Skin epidermis (tissue), 12 donors: ENCODE measurements around the gene KCNC3.
"Not testable (repeated sequence)": the region's sequence is repeated elsewhere in the genome, so short reads cannot be mapped to it uniquely, and the experiment has no call there.

Experiments
- H3K27ac ChIP-seq, 21 experiments: fragments of 200-600 bp; sonication (generic) in 11 of 21; one replicate each; pipeline ENCODE4 v1.5.0; 2020; ENCODE audit warnings: mild to moderate bottlenecking in 3 of 21, inconsistent platforms in 2 of 21, moderate library complexity in 2 of 21
- H3K4me3 ChIP-seq, 7 experiments: fragments of 200-600 bp; sonication (generic) in 2 of 7; one replicate each; pipeline ENCODE4 v1.5.0; 2020; ENCODE audit warnings: inconsistent platforms in 2 of 7, mild to moderate bottlenecking in 2 of 7, moderate library complexity in 1 of 7

KCNC3 gene

GRCh38 chr19:50357178-50358100 is 28.3 kb upstream of the KCNC3 start:
- Histone ChIP-seq H3K4me3 (peak overlapping the region; percentile 25 to 48 (median 36)), H3K27ac (peak overlapping the region in 19 of 21 experiments; percentile 14 to 91 (median 70))

DNA sequence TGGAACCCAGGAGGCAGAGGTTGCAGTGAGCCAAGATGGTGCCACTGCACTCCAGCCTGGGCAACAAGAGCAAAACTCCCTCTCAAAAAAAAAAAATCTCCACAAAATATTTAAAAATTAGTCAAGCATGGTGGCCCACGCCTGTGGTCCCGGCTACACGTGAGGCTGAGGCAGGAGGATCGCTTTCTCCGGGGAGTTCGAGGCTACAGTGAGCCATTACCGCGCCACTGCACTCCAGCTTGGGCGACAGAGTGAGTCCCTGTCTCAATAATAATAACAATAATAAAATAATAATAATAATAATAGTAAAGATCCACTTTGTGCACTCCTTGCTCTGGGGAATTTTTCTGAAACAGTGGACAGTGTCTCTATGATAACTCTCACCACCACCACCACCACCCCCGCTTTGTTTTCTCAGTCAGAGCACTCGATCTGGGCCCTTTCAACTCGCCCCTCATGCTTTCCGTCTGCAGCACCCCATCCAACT is 27.6 kb upstream of the KCNC3 start:
- H3K4me3 ChIP-seq, result peak overlapping the region in 3 of 7 experiments; percentile 33 to 47 (median 36)
- H3K27ac ChIP-seq, result peak overlapping the region in 3 of 21 experiments; percentile 68 to 91 (median 74)

DNA sequence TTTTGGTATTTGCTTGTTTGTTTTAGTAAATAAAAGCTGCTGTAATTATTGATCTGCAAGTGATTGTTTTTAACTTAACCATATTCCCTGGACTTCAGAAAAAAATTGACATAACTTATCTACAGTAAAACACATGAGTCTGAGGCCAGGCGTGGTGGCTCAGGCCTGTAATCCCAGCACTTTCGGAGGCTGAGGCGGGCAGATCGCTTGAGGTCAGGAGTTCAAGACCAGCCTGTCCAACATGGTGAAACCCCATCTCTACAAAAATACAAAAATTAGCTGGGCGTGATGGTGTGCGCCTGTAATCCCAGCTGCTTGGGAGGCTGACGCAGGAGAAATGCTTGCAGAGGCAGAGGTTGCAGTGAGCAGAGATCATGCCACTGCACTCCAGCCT is 24.3 kb upstream of the KCNC3 start:
- H3K27ac ChIP-seq, H3K4me3 ChIP-seq: not testable (repeated sequence)

GRCh38 chr19:50352242-50352641 is 23.1 kb upstream of the KCNC3 start:
- H3K4me3 ChIP-seq, result no peak overlapping the region
- H3K27ac ChIP-seq, result peak overlapping the region in 2 of 21 experiments; percentile 7 to 35

GRCh38 chr19:50349277-50350057 is 20.3 kb upstream of the KCNC3 start:
- H3K4me3 ChIP-seq, result no peak overlapping the region
- H3K27ac ChIP-seq, result peak overlapping the region in 7 of 21 experiments; percentile 4 to 68 (median 35)

GRCh38 chr19:50347089-50347581 is 18.0 kb upstream of the KCNC3 start:
- not testable (repeated sequence) for H3K4me3 ChIP-seq
- peak overlapping the region in 2 of 21 experiments; percentile 59 to 67 for H3K27ac ChIP-seq

DNA sequence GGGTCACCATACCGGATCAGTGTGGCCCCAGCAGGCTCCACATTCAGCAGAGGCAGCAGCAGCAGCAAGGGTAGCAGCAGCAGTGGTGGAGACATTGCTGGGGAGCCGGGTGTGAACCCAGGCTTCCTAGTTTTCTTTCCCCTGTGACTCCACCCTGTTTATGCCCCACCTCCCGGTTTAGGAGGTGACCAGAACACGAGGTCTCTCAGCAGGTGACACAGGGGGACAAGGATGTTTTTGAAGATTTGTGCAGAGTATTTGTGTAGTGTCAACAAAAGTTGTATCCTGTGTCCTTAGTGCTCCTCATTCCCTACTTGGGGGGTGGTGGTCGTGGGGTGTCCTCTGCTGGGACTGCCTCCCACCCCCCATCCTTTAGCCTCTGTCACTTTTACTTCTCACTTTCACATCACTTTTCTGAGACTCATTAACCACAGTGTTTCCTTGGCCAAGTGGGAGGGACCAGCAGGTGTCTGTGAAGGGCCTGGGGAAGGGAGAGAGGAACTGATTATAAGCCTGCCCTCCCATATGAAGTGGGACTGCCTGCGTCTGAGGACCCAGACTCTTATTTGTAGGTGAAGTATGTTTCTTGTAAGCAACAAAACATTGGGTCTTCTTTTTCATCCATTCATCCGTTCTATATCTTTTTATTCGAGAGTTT is 15.6 kb upstream of the KCNC3 start:
- Histone ChIP-seq H3K4me3 (peak overlapping the region in 2 of 7 experiments; percentile 4 to 10), H3K27ac (peak overlapping the region in 4 of 21 experiments; percentile 62 to 74 (median 70))

- peak overlapping the region in 3 of 21 experiments; percentile 1 to 21 (median 14) for H3K27ac ChIP-seq
Measured at GRCh38 chr19:50341091-50341564, 12.0 kb upstream of the KCNC3 start.

DNA sequence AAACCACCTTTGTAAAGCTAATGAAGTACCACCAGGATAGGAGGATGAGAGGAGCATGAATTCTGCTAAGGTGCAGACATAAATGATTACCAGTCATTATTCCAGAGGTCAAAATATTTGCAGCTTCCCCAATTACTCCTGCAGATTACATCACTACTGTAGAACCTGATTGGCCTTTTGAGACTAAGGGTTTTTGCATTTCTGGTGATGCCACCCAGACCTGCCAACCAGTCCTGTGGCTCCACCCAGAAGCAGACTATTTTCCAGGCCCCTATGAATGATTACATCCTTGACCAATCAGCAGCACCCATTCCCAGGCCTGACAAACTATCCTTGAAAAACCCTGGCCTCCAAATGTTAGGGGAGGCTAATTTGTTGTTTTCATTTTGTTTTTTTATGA is 11.2 kb upstream of the KCNC3 start:
- peak overlapping the region in 1 of 21 experiments; percentile 3 for H3K27ac ChIP-seq
- no peak overlapping the region for H3K4me3 ChIP-seq

More at GRCh38 chr19:50341091-50341564, 12.0 kb upstream of the KCNC3 start:
- no peak overlapping the region for H3K4me3 ChIP-seq

- not testable (repeated sequence) for H3K27ac ChIP-seq, H3K4me3 ChIP-seq
Measured at GRCh38 chr19:50337031-50337430, 7.9 kb upstream of the KCNC3 start.

GRCh38 chr19:50334741-50335421 is 5.7 kb upstream of the KCNC3 start:
- H3K27ac ChIP-seq, result no peak overlapping the region
- no peak overlapping the region for H3K4me3 ChIP-seq

DNA sequence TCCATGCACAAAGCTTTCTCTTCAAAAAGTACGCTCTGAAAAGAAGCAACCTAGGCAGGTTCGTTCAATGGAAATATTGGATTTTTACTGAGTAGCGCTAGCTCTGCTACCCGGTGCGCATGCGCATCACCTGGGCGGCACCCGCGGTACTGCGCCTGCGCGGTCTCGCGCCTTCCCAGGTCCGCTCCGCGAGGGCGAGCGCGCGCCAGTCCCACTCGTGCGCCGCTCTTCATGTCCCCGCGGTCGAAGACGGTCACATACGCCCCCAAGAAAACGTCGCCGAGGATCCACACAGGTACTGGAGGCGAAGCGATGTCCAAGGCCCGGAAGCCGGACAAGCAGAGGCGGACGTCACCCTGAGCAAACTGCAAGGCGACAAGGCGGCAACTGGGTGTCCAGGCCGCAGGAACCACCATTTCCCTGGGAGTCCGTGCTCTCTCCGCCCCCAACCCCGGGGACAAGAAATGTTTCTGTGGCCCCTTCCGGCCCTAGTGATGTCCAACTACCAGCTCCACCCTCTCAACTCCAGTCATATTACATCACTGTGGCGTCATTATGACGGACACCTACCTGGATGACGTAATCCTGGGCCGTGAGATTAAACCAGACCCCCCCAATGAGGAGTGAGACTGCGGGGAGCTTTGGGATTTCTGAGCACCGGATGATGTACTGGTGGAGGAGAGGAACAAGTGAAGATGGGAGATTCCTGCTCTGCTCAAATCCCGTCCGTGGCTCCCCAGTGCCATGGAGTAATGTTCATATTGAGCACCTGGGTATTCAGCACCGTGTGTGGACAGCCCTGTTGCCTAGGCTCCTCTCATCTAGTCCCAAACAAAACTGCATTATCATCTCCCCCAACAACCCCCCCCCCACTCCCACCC is 4.8 kb upstream of the KCNC3 start:
- H3K4me3 ChIP-seq, result peak overlapping the region; percentile 17 to 47 (median 30)
- H3K27ac ChIP-seq, result peak overlapping the region in 18 of 21 experiments; percentile 1 to 84 (median 64)

DNA sequence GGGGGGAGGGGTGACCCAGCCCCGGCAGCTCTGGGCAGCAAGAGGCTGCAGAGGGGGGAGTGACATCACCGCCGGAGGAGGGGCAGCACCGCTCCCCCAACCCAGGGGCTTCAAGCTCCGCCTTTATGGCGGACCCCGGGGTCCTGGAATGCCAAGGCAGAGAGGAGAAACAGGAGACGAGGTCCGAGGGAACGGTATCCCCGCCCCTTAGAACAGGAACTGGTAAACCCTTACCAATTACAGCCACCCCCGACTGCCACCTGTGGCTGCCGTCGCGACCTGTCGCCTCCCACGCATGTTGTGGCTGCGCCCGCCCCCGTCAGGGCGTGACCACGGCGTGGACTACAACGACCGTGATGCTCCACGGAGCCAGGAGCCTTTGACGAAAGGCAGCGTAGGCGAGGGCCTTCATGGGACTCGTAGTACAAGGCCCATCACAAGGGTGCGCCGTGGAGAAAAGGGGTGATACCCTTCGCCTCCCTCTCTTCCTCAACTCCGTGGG is 4.1 kb upstream of the KCNC3 start:
- H3K27ac ChIP-seq, result peak overlapping the region in 20 of 21 experiments; percentile 18 to 84 (median 64)
- H3K4me3 ChIP-seq, result peak overlapping the region; percentile 17 to 47 (median 30)

DNA sequence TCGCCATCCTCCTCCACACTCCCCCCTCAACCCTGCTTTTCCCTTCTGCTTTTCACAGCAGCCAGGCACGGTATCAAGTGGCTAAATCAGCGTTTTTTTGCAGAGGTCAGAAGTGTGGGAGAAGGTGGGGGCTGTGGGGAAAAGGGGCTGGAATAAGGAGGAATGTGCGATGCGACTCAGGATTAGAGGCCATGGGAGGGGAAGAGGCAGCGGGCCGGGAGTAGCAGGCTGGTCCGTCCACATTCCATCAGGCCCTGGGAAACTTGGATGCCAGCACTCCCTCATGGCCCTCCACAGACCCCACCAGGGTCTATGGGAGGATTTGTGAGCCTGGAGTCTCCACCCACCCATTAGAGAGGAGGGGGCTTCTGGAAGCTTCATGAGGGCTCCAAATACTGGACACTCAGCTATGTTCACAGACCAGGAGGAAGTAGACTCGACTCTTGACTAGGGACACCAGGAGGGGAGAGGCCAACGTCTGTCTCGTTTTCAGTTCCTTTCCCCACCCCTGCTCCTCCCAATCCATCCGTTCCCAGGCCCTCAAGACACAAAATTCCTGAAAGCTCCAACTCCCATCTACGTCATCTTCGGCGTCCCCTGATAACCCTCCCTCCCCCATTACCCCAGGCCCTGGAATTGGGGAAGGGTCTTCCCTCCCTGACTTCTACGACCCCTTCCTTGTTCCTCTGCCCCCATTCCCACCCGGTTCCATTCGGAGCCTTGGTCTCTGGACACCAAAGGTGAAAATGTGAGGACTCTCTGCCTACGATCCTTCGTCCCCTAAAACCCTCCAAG is 3.3 kb upstream of the KCNC3 start:
- Histone ChIP-seq H3K4me3 (peak overlapping the region; percentile 17 to 47 (median 30)), H3K27ac (peak overlapping the region in 20 of 21 experiments; percentile 18 to 84 (median 64))

DNA sequence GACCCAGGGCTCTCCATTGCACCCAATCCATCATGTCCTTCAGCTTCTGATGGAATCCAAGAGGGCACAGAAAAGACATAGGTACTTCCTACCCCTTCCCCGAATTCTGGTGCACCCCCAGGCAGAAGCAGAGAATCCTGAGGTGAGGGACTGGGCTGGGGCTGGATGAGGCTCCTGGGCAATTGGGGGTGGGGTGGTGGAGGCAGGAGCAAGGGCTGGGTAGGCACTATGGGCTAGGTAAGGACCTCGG is 2.7 kb upstream of the KCNC3 start:
- Histone ChIP-seq H3K27ac (peak overlapping the region in 15 of 21 experiments; percentile 9 to 84 (median 64)), H3K4me3 (peak overlapping the region in 3 of 7 experiments; percentile 35 to 47 (median 42))

DNA sequence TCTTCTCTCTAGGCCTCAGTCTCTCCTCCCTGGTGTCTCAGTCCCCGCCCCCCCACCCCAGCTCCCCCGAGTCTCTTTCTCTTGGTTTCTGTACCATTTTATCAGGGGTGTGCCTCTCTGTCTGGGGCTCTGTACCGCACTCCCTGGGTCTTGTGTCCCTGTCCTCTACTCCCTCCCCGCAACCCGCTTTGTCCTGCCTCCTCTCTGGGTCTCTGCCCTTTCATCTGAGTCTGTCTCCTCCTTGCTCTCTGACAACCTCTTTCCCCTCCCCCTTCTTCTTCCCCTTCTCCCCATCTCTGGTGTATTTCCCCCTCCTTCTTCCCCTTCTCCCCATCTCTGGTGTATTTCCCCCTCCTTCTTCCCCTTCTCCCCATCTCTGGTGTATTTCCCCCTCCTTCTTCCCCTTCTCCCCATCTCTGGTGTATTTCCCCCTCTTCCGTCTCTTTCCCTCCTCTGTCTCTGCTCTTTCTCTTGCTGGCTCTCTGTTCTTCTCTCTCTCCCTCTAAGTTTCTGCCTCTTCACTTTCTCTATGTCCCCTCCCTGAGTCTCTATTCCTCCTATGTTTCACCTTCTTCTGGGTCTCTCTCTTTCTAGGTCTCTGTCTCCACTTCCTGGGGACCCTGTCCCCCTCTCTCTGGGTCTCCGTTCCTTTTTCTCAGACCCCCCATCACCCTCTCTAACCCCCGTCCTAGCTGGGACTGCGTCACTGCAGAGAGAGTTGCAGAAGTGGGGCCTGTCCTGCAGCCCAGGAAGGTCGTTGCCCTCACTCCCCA is 2.2 kb upstream of the KCNC3 start:
- Histone ChIP-seq H3K4me3 (peak overlapping the region in 6 of 7 experiments; percentile 7 to 47 (median 23)), H3K27ac (peak overlapping the region in 14 of 21 experiments; percentile 21 to 84 (median 66))
